SU-DHL-6 (cell line): ENCODE results near the gene SLC4A3.

Experiments used
- CTCF ChIP-seq: fragments of 200-600 bp; sonication (generic); IDR thresholded peaks from one replicate; pipeline ENCODE4 v1.5.1; 2017; ENCODE audit warnings: antibody characterized with exemption, mild to moderate bottlenecking, low read length, moderate library complexity; ENCODE audit not compliant: insufficient read depth, poor library complexity, severe bottlenecking
- EZH2phosphoT487 ChIP-seq: fragments of 200-600 bp; sonication (generic), shearing (Covaris generic); conservative IDR thresholded peaks from 2 replicates; pipeline ENCODE4 v1.6.1; 2018; ENCODE audit warnings: mild to moderate bottlenecking, antibody characterized with exemption, low read length, moderate library complexity, mixed read lengths

- TF ChIP-seq CTCF (no peak), EZH2phosphoT487 (no peak)
Observed at GRCh38 chr2:219612577-219613286, 14.7 kb upstream of the SLC4A3 start.
